Measurements from ENCODE around the gene MECP2.

Gene MECP2

DNA sequence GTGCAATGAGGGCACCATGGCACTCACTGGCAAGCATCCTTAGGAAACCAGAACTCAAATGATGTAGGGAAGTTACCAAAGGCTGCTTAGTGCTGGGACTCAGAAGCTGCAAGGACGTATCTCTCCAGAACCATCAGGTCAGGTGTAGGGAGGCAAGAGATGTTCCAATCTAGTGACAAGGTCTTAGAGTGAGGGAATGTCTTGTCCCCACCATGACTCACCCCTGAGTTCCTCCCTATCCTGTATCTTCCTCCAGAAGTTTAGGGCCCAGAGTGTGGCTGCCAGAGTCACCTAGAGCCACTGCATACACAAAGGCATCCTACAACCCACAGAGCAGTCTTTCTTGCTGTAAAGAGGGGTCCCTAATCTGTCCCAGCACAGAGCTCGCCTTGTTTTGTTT lies 63.7 kb downstream of the MECP2 start:
- DNase-seq (ENCODE audit: low read depth, low spot score), result no peak

DNA sequence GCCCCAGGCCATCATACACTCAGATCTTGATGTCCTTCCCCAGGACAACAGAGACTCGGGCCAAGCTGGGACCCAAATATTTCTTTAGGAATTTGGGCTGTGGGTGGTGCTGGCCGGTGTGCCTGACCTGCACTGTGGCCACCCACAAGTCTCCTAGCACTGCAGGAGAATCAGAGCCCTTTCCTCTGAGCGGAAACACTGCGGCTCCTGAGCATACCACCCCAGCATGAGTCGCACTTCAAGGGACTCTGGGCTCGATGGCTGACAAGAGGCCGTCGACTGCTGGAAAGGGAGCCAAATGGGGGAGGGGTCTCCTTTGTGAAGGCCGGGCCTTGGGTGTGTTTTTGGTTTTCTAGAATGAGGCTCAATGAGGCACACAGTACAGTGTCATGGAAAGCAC lies 64.9 kb downstream of the MECP2 start:
- DNase-seq (ENCODE audit: low read depth, low spot score), result no peak

DNA sequence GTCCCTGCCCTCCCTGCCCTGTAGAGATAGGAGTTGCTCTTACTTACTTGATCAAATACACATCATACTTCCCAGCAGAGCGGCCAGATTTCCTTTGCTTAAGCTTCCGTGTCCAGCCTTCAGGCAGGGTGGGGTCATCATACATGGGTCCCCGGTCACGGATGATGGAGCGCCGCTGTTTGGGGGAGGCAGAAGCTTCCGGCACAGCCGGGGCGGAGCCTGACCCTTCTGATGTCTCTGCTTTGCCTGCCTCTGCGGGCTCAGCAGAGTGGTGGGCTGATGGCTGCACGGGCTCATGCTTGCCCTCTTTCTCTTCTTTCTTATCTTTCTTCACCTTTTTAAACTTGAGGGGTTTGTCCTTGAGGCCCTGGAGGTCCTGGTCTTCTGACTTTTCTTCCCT lies 65.4 kb downstream of the MECP2 start:
- DNase-seq (ENCODE audit: low read depth, low spot score), result no peak

DNA sequence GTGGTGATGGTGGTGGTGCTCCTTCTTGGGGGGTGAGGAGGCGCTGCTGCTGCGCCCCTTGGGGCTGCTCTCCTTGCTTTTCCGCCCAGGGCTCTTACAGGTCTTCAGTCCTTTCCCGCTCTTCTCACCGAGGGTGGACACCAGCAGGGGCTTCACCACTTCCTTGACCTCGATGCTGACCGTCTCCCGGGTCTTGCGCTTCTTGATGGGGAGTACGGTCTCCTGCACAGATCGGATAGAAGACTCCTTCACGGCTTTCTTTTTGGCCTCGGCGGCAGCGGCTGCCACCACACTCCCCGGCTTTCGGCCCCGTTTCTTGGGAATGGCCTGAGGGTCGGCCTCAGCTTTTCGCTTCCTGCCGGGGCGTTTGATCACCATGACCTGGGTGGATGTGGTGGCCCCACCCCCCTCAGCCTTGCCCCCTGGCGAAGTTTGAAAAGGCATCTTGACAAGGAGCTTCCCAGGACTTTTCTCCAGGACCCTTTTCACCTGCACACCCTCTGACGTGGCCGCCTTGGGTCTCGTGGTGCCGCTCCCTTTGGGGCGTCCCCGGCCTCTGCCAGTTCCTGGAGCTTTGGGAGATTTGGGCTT lies 66.7 kb downstream of the MECP2 start:
- DNase-seq (ENCODE audit: low read depth, low spot score), result no peak

DNA sequence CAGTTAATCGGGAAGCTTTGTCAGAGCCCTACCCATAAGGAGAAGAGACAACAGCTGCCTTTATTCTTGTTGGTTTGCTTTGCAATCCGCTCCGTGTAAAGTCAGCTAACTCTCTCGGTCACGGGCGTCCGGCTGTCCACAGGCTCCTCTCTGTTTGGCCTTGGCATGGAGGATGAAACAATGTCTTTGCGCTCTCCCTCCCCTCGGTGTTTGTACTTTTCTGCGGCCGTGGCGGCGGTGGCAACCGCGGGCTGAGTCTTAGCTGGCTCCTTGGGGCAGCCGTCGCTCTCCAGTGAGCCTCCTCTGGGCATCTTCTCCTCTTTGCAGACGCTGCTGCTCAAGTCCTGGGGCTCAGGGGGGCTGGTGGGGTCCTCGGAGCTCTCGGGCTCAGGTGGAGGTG lies 67.3 kb downstream of the MECP2 start:
- no peak for DNase-seq (ENCODE audit: low read depth, low spot score)

DNA sequence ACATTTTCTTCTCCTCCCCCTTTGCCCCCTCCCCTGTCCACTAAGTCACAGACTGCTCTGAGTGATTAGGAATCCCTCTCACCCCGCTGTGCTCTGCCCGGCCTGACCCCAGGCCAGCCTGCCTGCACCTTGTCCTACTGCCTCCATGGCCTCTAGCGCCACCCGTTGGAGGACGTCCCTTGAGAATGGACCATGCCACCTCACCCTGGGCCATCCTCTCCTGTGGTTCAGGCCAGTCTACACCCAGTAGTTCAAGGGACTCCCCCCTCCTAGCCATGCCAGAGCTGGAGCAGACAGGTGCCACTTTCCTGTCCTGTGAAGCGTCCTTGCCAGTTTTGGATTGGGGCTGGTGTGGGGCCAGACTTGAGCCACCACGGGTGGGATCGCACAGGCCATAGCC lies 68.1 kb downstream of the MECP2 start:
- no peak for DNase-seq (ENCODE audit: low read depth, low spot score)

DNA sequence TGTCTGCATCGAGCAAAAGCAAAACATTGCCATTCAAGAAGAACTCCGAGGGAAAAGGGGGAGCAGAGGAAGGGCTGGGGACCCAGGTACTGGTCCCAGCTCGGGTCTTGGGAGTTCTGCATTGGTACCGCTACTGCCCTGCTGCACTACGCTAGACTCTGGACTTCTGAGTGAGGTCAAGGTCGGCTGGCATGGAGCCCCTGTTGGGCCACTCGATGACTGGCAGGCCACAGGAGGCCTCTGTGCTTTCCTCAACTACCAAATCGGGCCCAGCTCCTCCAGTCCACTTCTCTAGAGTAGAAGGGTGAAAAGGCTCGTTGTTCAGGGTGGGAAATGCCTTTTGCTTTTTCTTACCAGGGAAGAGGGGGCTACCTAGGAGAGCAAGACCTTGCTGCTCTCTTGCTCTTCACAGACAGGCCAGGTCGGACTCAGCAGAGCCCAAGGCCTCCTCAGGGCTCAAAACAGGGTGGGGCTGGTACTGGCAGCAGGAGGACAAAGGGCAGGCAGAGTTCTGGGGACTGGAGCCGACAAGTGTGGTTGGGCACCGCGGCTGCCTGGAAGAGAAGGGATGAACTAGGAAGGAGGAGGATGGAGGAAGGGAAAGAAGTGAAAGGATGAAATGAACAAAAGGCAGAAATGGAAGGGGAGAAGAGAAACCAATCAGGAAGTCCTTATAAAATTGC lies 68.9 kb downstream of the MECP2 start:
- DNase-seq (ENCODE audit: low read depth, low spot score), result no peak

DNA sequence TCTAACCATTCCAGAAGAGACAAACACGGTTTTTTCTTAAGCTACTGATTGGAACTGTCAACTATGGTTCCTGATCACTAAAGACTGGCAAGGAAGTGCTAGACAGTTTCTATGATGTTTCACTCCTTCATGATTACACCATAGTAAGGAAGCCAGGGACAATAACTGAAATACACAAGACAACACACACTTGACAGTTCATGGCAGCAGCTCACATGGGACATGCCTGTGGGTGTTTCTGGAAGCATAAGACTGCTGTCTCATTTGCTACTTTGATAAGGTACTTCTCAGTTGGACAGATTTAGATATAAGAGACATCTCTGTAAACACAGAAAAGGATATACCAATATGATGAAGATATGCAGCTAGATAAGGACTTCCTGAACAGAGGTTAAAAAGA lies 69.5 kb downstream of the MECP2 start:
- no peak for DNase-seq (ENCODE audit: low read depth, low spot score)

DNA sequence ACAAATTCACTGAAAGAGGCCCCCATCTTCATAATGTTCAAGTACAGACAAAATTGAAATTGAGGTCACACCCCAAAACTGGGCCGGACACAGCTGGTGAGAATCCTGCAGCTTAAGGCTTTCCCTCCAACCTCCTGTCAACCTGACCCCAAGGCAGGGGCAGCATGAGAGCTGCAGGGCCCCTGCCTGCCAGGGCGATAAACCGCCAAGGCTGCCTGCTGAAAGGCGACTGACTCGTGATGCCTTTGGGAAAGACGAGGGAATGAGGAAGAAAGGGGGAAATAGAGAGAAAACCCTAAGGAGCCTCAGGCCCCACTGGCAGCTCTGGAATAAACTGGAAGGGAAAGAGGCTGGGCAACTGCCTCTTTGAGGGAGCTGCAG lies 70.5 kb downstream of the MECP2 start:
- DNase-seq (ENCODE audit: low read depth, low spot score), result no peak

DNA sequence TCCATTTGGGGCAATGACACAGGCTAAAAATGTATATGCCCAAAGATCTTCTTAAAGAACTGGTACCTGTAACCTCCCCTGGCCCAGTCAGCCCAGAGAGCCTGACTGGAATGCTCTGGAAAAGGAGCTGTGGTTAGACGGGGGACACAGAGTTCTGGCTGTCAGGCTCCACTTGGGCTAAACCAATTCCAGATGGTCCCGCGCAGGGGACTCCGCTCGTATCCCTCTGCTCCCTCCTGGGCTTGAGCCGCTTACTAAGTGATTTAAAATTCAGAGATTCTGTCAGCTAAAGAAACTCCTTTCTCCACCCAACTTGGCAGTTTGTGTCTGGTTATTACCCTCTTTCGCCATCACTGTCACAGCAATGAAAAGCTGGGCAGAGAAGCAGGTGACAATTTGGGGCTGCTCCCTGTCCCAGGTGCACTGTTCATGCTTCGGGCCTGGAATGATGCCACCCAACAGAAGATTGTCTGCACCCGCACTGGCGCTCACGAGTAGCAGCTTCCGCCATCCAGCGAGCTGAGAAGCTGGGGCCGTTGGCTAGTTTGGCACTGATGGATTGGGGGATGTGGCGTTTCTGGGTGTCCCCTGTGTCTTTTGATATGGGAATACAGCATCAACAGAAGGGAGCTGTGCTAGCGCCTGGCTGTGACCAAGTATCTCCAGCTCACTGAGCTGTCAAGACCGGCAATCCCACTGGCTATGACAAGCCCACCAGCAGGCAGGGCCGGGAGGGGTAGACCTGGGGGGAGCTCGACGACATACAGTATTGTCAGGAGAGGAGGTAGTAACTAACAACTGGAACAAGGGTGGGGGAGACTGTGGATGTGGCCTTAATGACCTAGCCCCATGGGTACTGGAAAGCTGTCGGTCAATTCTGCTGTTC lies 71.1 kb downstream of the MECP2 start:
- DNase-seq (ENCODE audit: low read depth, low spot score), result no peak

DNA sequence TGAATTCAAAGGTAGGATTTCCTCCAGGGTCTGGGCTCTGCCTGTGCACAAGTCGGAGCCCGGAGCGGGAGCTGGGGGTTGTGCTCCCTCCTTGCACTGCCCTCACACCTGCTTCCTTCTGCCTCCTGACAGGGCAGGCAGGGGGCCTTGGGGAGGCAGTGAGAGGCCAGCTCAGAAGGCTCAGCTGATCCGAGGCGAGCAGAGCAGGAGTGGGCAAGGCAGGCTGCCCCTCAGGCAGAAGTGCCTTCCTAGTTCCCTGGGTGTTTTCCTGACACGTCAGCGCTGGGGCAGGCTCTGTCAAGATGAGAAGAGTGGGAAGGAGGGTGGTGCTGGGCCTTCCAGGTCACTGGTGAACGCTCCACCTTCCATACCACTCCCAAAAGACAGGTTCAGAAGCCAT lies 72.3 kb downstream of the MECP2 start:
- DNase-seq (ENCODE audit: low read depth, low spot score), result no peak

DNA sequence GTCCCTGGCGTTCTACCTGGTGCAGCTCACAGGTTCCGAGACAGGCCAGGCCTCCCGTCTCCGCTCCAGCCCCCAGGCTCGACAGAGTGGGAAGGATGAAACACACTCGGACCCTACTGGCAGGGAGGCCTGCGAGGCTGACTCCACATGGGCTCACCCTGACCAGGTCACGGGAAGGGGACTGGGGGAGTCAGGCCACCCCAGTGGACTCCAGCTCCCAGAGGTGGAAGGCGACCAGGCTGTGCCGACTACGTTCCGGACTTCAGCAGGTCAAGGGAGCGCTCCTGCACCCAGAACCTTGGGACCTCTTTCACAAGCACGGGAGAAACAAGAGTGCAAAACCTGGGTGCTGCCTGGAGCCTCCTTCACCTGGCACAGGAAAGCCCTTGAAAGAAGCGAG lies 73.2 kb downstream of the MECP2 start:
- DNase-seq (ENCODE audit: low read depth, low spot score), result no peak

DNA sequence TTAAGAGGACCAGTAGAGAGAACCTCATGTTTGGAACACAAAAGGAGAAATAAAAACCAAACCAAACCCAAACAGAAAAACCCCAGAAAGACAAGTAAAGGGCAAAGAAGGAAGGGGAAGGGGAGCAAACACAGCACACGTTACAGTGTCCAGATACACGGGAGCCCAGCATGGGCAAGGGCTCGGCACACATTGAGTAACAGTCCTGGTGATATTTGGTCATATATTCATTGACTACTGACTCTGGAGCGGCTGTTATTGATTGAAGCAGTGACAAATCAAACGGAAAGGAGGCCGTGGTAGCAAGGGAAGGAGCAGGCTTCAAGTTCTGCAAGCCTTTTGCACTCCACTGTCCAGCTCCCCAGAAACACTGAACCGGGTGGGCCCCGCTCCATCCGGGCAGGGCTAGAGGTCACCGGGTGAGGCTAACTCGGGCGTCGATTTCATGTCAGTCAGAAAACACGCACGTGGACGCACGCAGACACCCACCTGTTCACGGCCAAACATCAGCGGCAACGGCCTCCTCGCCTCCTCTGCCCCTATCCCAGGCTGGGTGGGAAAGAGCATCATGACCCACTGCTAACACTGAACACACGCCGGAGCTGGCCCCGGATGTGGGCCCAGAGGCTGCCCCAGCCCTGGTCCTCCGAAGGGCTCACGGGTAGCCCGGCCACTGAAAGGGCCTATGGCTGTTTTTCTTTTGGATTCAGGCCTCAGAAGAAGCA lies 74.1 kb downstream of the MECP2 start:
- DNase-seq (ENCODE audit: low read depth, low spot score), result no peak

DNA sequence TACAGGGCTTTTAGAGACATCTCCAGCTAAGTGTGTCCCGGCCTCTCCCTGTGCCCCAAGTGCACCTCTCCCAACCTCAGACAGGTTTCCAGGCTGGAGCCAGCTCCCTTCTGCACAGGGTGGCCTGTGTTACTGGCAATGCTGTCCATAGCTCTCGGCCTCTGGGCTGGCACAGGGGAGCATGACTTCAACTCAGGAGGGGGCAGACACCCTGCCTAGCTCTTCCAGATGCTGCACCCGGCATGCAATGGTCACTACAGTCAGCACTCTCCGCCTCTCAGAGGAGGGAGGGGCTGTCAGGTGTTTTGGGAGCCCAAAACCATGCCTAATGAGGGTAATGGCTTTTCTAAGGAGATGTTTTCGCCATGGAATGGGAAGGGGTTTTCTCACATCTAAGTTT lies 75.4 kb downstream of the MECP2 start:
- DNase-seq (ENCODE audit: low read depth, low spot score), result no peak

DNA sequence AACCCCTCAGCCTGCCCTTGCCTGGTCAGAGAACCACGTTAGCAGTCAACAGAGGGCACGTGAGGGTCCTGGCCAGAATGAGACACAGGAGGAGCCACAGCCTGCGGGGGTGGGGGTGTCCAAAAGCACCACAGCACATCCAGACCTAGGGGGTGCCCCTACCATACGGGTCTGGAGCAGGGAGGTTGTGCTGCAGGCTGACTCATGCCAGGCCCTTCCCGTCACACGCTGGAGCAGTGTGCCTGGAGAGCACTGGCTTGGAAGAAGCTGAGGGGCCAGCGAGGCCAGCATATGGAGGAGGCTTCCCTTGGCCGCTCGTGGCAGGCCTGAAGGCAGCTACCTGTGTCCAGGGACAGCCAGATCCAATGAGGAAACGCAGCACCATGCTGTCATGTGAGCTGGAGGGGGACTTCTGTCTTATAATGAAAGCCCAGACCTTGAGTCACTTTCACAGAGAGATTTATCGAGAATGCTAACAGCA lies 76.3 kb downstream of the MECP2 start:
- no peak for DNase-seq (ENCODE audit: low read depth, low spot score)

DNA sequence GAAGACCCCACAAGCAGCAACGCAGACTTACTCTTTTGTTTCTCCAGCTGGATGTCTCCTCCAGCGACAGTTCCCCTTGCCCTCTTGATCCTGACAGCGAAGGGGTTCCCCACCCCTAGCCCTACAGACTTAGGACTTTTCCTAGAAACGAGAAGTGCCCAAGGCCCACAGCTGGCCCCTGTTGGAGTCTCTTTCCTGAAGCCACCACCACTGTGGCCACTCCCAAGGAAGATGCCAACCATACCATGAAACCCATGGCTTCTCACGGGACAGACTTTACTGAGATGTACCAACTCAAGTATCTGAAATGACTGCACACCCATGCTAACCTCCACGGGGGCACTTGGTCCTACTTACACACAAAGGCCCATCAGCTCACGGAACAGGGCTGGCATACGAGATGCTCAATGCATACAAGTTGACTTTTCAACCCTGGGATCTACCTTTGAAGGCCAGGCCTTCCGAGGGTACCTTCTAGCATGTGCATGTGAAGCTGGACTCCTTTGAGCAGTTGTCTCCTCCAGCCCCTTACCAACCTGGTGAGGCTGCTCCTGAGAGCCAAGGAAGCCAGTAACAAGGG lies 76.9 kb downstream of the MECP2 start:
- DNase-seq (ENCODE audit: low read depth, low spot score), result no peak

DNA sequence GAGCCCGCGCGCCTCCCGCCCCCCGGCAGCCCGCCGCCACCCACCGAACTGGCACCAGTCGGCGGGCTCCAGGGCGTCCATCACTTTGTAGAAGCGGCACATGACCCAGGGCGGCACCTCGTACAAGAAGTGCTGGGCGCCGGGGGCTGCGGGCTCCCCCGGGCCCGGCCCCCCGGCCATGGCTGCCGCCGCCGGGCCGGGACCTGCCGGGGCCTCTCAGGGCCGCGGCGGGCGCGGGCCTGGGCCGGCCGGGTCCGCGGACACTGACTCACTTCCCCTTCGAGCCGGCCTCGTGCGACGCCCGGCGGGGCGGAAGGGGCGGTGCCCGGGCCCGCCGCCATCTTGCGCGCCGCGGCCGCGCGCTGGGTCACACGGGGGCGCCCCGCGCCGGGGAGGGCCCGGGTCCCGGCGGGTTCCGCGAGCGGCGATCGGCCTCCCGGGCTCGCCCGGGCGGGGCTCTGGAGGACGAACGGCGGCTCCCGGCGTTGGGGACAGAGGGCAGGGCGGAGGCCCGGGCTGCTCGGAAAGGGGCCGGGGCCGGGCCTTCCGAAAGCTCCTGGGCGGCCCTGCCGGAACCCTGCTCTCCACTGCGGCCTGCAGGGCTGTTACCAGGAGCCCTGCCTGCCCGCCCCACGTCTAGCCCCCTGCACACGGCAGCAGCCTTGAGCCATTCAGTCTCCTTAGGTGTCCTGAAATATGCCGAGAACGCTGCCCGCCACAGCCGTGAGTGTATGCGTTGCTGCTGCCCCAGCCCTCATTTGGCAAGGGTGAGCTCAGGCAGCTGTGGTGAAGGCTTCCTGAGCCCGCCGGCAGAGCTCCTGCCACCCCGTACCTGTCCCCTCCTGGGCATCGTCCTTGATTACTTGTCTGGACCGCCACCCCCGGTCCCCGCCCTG lies 77.6 kb downstream of the MECP2 start, which contains the start of gene IRAK1:
TSS of gene IRAK1 (minus strand) at position 270 of the 896 bp plus-strand sequence. CDS start at position 180, 90 bp downstream.
- DNase-seq (ENCODE audit: low read depth, low spot score), result no peak

DNA sequence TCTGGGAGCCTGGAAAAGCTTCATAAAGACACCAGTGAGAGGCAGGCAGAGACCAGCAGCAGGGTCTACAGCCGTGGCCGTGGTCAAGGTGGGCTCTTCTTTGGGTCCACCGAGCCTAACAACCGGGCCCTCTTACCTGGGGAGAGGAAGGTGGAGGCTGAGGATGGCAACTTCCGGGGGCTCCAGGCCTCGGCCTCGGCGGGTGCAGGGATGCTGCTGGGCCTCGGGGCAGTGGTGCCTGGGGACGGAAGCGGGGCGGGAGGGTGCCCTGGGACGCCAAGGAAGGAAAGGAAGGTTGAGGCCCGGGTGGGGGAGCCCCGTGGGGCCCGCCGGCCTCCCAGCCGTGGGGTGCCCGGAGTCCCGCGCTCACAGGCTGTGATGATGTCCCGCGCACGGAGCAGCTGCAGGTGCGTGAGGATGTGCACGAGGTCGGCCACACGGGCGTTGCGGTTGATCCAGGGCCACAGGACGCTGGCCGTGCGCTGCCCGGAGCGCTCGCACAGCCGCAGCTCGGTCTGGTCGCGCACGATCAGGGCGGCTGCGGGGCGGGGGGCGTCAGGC lies 78.4 kb downstream of the MECP2 start:
- DNase-seq (ENCODE audit: low read depth, low spot score), result no peak

DNA sequence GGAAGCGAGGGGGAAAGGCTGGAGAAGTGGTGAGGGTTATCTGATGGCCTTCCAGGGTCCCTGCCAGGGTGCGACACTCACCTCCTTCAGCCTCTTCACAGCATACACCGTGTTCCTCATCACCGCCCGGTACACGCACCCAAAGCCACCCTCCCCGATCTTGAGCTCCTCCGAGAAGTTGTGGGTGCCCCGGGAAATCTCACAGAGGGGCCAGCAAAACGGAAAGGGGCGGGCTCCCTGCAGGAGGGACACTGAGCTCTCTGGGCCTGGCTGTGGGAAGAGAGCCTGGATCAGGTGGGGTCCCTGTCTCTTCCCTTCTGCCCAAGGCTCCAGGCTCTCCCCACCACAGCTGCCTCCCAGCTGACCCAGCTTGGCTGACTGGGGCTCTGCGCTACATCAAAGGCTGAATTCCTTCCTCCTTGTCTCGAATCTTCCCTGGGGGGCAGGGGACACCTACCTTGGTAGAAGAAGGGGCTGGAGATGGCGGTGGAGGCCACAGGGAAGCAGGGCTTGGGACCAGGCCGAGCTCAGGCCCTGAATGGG lies 78.9 kb downstream of the MECP2 start:
- DNase-seq (ENCODE audit: low read depth, low spot score), result no peak
